Type B pancreatic cell (in vitro differentiated cells): ENCODE results near the gene AGMO. TPM values are rescaled to one million over a fixed set of nuclear protein-coding genes. Genes with fewer than 3 reads are reported as not detected.

Source experiments
- DNase-seq: peaks from one replicate; pipeline ENCODE4 v3.0.0; 2021; ENCODE audit warnings: mixed read lengths; ENCODE audit not compliant: unreplicated experiment; ENCODE audit errors: extremely low spot score
- H3K27ac Mint-ChIP-seq: 2 replicates; pipeline ENCODE4 v1.8.0; 2021; ENCODE audit warnings: mild to moderate bottlenecking, mixed read lengths
- H3K27me3 Mint-ChIP-seq: 2 replicates; pipeline ENCODE4 v1.8.0; 2021; ENCODE audit warnings: mixed read lengths
- H3K36me3 Mint-ChIP-seq: 2 replicates; pipeline ENCODE4 v1.8.0; 2021; ENCODE audit warnings: mixed read lengths
- H3K4me1 Mint-ChIP-seq: one replicate; pipeline ENCODE4 v1.8.0; 2021; ENCODE audit warnings: mixed read lengths; ENCODE audit not compliant: unreplicated experiment
- H3K4me3 Mint-ChIP-seq: 2 replicates; pipeline ENCODE4 v1.8.0; 2021; ENCODE audit warnings: mild to moderate bottlenecking, mixed read lengths
- H3K9me3 Mint-ChIP-seq: 2 replicates; pipeline ENCODE4 v1.8.0; 2021; ENCODE audit warnings: mixed read lengths
- CTCF ChIP-seq: fragments of 200-600 bp; sonication (generic); conservative IDR thresholded peaks from 2 replicates; pipeline ENCODE4 v1.5.0; 2021; ENCODE audit warnings: antibody characterized with exemption, mild to moderate bottlenecking
- total RNA-seq: library from RNA; stranded (reverse); gene quantifications from 2 replicates; pipeline ENCODE4 v1.2.1, GENCODE V29; 2021; ENCODE audit warnings: low replicate concordance

Gene AGMO
- total RNA-seq, 1 donor from 2014 or later, result 0.41 TPM

GRCh38 chr7:15470825-15471668 lies 90.8 kb downstream of the AGMO start:
- DNase-seq, result no peak
- Mint-ChIP-seq H3K4me3 (no peak overlapping the region), H3K4me1 (no peaks in the 10 kb centered on the region), H3K9me3 (peaks cover 4% of the 10 kb centered on the region), H3K27ac (no peak overlapping the region), H3K27me3 (no peaks in the 10 kb centered on the region), H3K36me3 (no peaks in the 10 kb centered on the region)
- TF ChIP-seq CTCF, result no peak

- no peaks in the 10 kb centered on the region for H3K9me3 Mint-ChIP-seq
- no peak overlapping the region for H3K4me3 Mint-ChIP-seq
- DNase-seq, result no peak
- H3K27me3 Mint-ChIP-seq, result no peaks in the 10 kb centered on the region
- no peak overlapping the region for H3K27ac Mint-ChIP-seq
- peaks cover 6% of the 10 kb centered on the region for H3K4me1 Mint-ChIP-seq
- no peak for TF ChIP-seq CTCF
- H3K36me3 Mint-ChIP-seq, result no peaks in the 10 kb centered on the region
Observed at GRCh38 chr7:15464667-15465121, 97.1 kb downstream of the AGMO start.

GRCh38 chr7:15463801-15464666 lies 97.8 kb downstream of the AGMO start:
- Mint-ChIP-seq H3K9me3 (no peaks in the 10 kb centered on the region), H3K4me1 (peaks cover 10% of the 10 kb centered on the region), H3K4me3 (no peak overlapping the region), H3K27ac (no peak overlapping the region), H3K36me3 (no peaks in the 10 kb centered on the region), H3K27me3 (no peaks in the 10 kb centered on the region)
- DNase-seq, result no peak
- TF ChIP-seq CTCF, result no peak

GRCh38 chr7:15462721-15463389 lies 99.0 kb downstream of the AGMO start:
- Mint-ChIP-seq H3K4me3 (no peak overlapping the region), H3K9me3 (no peaks in the 10 kb centered on the region), H3K4me1 (peaks cover 15% of the 10 kb centered on the region), H3K27me3 (no peaks in the 10 kb centered on the region), H3K36me3 (no peaks in the 10 kb centered on the region), H3K27ac (no peak overlapping the region)
- DNase-seq, result no peak
- no peak for TF ChIP-seq CTCF

GRCh38 chr7:15461576-15461975 lies 100.2 kb downstream of the AGMO start:
- no peaks in the 10 kb centered on the region for H3K9me3 Mint-ChIP-seq

More at GRCh38 chr7:15461576-15461975, 100.2 kb downstream of the AGMO start:
- H3K4me1 Mint-ChIP-seq, result peaks cover 15% of the 10 kb centered on the region
- H3K27ac Mint-ChIP-seq, result no peak overlapping the region
- H3K4me3 Mint-ChIP-seq, result no peak overlapping the region
- H3K36me3 Mint-ChIP-seq, result no peaks in the 10 kb centered on the region
- DNase-seq, result no peak
- H3K27me3 Mint-ChIP-seq, result no peaks in the 10 kb centered on the region
- no peak for TF ChIP-seq CTCF
